T-helper 2 cell treated with Interferon-gamma antibody and Interleukin-4, amounts not matched to agents 5 μg/mL and 100 μg/mL, for 36 hours (primary cell): Measurements from ENCODE around the gene PHLDB1.
"Not testable (repeated sequence)": the region's sequence is repeated elsewhere in the genome, so short reads cannot be mapped to it uniquely, and the experiment has no call there.

ENCODE experiments used
- DNase-seq: peaks from one replicate; pipeline ENCODE4 v3.0.0; 2021; ENCODE audit warnings: low spot score
- H3K27ac Mint-ChIP-seq: one replicate; pipeline ENCODE4 v1.8.0; 2021; ENCODE audit warnings: mild to moderate bottlenecking, mixed read lengths
- H3K27me3 Mint-ChIP-seq: one replicate; pipeline ENCODE4 v1.8.0; 2021; ENCODE audit warnings: low read depth, mixed read lengths
- H3K36me3 Mint-ChIP-seq: one replicate; pipeline ENCODE4 v1.8.0; 2021; ENCODE audit warnings: low read depth, mixed read lengths
- H3K4me1 Mint-ChIP-seq: one replicate; pipeline ENCODE4 v1.8.0; 2021; ENCODE audit warnings: low read depth, mixed read lengths
- H3K4me3 Mint-ChIP-seq: one replicate; pipeline ENCODE4 v1.8.0; 2022; ENCODE audit warnings: mild to moderate bottlenecking, moderate library complexity, mixed read lengths
- H3K9me3 Mint-ChIP-seq: one replicate; pipeline ENCODE4 v1.8.0; 2021; ENCODE audit warnings: mixed read lengths

Gene PHLDB1

GRCh38 chr11:118610773-118611432 is 3.5 kb downstream of the PHLDB1 start:
- peak overlapping the region; percentile 10 for H3K27ac Mint-ChIP-seq
- H3K4me3 Mint-ChIP-seq = peak overlapping the region; percentile 72
- peaks cover 43% of the 10 kb centered on the region for H3K27me3 Mint-ChIP-seq
- no peaks in the 10 kb centered on the region for H3K36me3 Mint-ChIP-seq
- H3K9me3 Mint-ChIP-seq = no peaks in the 10 kb centered on the region
- H3K4me1 Mint-ChIP-seq = peaks cover 19% of the 10 kb centered on the region
- peak; percentile 80 for DNase-seq

- Mint-ChIP-seq H3K27me3 (peaks cover 38% of the 10 kb centered on the region), H3K27ac (peak overlapping the region; percentile 10), H3K4me1 (peaks cover 19% of the 10 kb centered on the region), H3K4me3 (peak overlapping the region; percentile 72)
- H3K36me3 Mint-ChIP-seq, H3K9me3 Mint-ChIP-seq, DNase-seq: not testable (repeated sequence)
Measured at GRCh38 chr11:118611433-118611795, 4.0 kb downstream of the PHLDB1 start.

GRCh38 chr11:118612378-118612777 is 5.0 kb downstream of the PHLDB1 start:
- no peak overlapping the region for H3K27ac Mint-ChIP-seq
- peaks cover 32% of the 10 kb centered on the region for H3K27me3 Mint-ChIP-seq
- no peak for DNase-seq
- no peaks in the 10 kb centered on the region for H3K9me3 Mint-ChIP-seq
- no peaks in the 10 kb centered on the region for H3K36me3 Mint-ChIP-seq
- H3K4me3 Mint-ChIP-seq = no peak overlapping the region
- H3K4me1 Mint-ChIP-seq = peaks cover 16% of the 10 kb centered on the region

- no peak for DNase-seq
- Mint-ChIP-seq H3K4me3 (no peak overlapping the region), H3K36me3 (no peaks in the 10 kb centered on the region), H3K27me3 (peaks cover 21% of the 10 kb centered on the region), H3K9me3 (no peaks in the 10 kb centered on the region), H3K4me1 (peaks cover 6% of the 10 kb centered on the region), H3K27ac (no peak overlapping the region)
Measured at GRCh38 chr11:118614511-118614910, 7.1 kb downstream of the PHLDB1 start.

- H3K4me3 Mint-ChIP-seq = no peak overlapping the region
- no peak overlapping the region for H3K27ac Mint-ChIP-seq
- peaks cover 4% of the 10 kb centered on the region for H3K4me1 Mint-ChIP-seq
- DNase-seq = no peak
- no peaks in the 10 kb centered on the region for H3K36me3 Mint-ChIP-seq
- H3K27me3 Mint-ChIP-seq = peaks cover 20% of the 10 kb centered on the region
- H3K9me3 Mint-ChIP-seq = no peaks in the 10 kb centered on the region
Measured at GRCh38 chr11:118615282-118615975, 8.0 kb downstream of the PHLDB1 start.

- Mint-ChIP-seq H3K36me3 (no peaks in the 10 kb centered on the region), H3K9me3 (no peaks in the 10 kb centered on the region), H3K4me3 (no peak overlapping the region), H3K4me1 (peaks cover 5% of the 10 kb centered on the region), H3K27me3 (peaks cover 26% of the 10 kb centered on the region), H3K27ac (no peak overlapping the region)
- no peak for DNase-seq
Measured at GRCh38 chr11:118615976-118616371, 8.6 kb downstream of the PHLDB1 start.

- H3K27ac Mint-ChIP-seq = no peak overlapping the region
Measured at GRCh38 chr11:118618115-118618990, 10.9 kb downstream of the PHLDB1 start.

GRCh38 chr11:118618991-118619375 is 11.6 kb downstream of the PHLDB1 start:
- no peaks in the 10 kb centered on the region for H3K9me3 Mint-ChIP-seq
- H3K4me1 Mint-ChIP-seq = peaks cover 1% of the 10 kb centered on the region
- no peaks in the 10 kb centered on the region for H3K36me3 Mint-ChIP-seq
- peaks cover 28% of the 10 kb centered on the region for H3K27me3 Mint-ChIP-seq
- no peak for DNase-seq
- no peak overlapping the region for H3K4me3 Mint-ChIP-seq
- H3K27ac Mint-ChIP-seq = no peak overlapping the region

More at GRCh38 chr11:118618115-118618990, 10.9 kb downstream of the PHLDB1 start:
- Mint-ChIP-seq H3K4me1 (peaks cover 1% of the 10 kb centered on the region), H3K4me3 (no peak overlapping the region), H3K27me3 (peaks cover 31% of the 10 kb centered on the region), H3K9me3 (no peaks in the 10 kb centered on the region), H3K36me3 (no peaks in the 10 kb centered on the region)
- DNase-seq = no peak

GRCh38 chr11:118619444-118620197 is 12.2 kb downstream of the PHLDB1 start:
- DNase-seq = no peak
- Mint-ChIP-seq H3K4me1 (peaks cover 1% of the 10 kb centered on the region), H3K27me3 (peaks cover 28% of the 10 kb centered on the region), H3K9me3 (no peaks in the 10 kb centered on the region), H3K36me3 (no peaks in the 10 kb centered on the region), H3K27ac (no peak overlapping the region), H3K4me3 (no peak overlapping the region)

- H3K9me3 Mint-ChIP-seq = no peaks in the 10 kb centered on the region
- H3K4me1 Mint-ChIP-seq = peaks cover 1% of the 10 kb centered on the region
- H3K27ac Mint-ChIP-seq = no peak overlapping the region
- DNase-seq = no peak
- H3K4me3 Mint-ChIP-seq = peak overlapping the region; percentile 59
- peaks cover 28% of the 10 kb centered on the region for H3K27me3 Mint-ChIP-seq
- no peaks in the 10 kb centered on the region for H3K36me3 Mint-ChIP-seq
Measured at GRCh38 chr11:118620529-118621070, 13.2 kb downstream of the PHLDB1 start.

GRCh38 chr11:118621071-118621783 is 13.8 kb downstream of the PHLDB1 start:
- peaks cover 1% of the 10 kb centered on the region for H3K4me1 Mint-ChIP-seq
- no peak overlapping the region for H3K27ac Mint-ChIP-seq
- H3K27me3 Mint-ChIP-seq = peaks cover 28% of the 10 kb centered on the region
- DNase-seq = no peak
- peak overlapping the region; percentile 59 for H3K4me3 Mint-ChIP-seq
- H3K36me3 Mint-ChIP-seq = no peaks in the 10 kb centered on the region
- H3K9me3 Mint-ChIP-seq = no peaks in the 10 kb centered on the region

GRCh38 chr11:118621784-118622375 is 14.5 kb downstream of the PHLDB1 start:
- Mint-ChIP-seq H3K27me3 (peaks cover 28% of the 10 kb centered on the region), H3K4me3 (peak overlapping the region; percentile 22), H3K9me3 (no peaks in the 10 kb centered on the region), H3K4me1 (peaks cover 1% of the 10 kb centered on the region), H3K36me3 (no peaks in the 10 kb centered on the region), H3K27ac (no peak overlapping the region)
- no peak for DNase-seq
